Endometrium (tissue), 2 donors: ENCODE results near the gene DSCAM.

Experiments
- FAIRE-seq: peaks from 2 replicates; lab custom pipeline; 2012; peaks lifted over from hg19 to GRCh38; lab: Jason Lieb, UNC
- donor health status: control.
- donor health status: control.

The DSCAM gene

DNA sequence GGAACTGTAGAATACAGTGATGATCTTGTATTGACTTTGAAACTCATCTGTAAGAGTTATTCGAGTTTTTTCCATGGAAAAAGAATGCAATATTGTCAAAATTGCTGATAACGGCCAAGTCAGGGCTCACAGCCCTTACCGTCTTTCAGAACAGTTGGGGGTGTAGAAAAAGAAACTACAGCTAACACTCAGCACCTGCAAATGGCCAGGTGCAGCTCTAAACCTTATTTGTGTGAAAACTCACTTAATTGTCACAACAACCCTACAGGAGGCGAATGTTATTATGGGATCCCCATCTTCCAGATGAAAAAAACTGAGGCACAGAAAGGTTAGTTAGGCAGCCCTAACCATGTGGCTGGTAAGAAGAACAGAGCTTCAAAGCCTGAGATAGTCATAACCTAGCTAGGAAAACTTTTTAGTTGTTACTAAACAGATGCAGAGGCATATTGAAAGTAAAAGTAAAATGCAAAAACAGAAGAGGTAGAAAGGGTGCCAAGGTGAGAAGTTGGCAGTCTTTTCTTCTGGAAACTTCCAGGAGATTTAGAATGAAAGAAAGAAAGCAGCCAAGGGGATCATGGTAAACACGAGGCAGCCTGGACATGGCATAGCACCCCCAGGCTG is 76.4 kb downstream of the DSCAM start:
- FAIRE-seq: no peak

DNA sequence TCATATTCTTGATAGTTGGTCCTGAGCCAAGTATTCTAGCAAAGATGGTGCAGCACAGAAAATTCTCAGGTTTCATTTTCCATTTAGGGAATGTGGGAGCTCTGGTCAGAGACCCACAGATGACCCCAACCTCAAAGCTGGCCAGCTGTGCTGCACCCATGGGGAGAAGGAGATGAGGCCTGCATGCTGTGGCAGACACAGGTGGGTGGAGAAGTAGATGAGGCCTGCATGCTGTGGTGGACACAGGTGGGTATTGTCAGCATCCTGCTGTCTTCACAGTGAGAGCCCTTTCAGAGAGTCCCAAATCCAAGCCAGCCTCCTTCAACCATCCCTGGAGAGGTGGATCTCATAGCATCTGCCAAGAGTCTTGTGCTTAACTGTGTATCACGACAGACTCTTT is 77.7 kb downstream of the DSCAM start:
- no peak for FAIRE-seq

DNA sequence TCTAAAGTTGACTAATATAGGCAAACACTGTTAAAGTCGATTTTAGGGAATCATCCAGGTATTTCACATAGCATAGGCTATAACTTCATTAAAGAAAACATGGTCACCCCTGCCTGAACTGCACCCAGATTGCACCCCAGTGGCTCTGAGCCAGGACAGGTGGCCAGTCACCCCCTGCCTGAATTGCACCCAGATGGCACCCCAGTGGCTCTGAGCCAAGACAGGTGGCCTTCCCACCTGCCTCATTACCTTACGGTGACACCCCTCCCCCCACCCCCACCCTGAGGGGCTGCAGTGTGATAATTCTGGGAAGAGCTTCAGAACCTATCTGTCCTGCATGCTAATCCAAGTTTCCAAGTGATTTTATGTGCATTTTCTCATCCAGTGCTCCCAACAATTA is 78.9 kb downstream of the DSCAM start:
- no peak for FAIRE-seq

DNA sequence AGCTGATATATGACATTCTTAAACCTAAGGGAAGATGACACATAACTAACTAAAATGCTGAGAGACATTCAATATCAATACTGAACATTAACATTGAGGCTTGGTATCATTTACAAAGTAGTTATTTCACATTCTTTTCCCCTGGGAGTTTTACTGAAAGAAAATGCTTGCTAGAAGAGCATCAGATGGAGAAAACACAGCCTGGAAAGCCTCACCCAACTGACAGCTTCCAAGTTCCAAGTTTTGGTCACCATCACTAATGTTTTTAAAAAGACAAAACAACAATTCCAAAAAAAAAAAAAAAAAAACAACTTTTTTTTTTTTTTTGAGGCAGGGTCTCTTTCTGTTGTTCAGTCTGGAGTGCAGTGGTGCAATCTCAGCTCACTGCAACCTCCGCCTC is 80.6 kb downstream of the DSCAM start:
- no peak for FAIRE-seq

DNA sequence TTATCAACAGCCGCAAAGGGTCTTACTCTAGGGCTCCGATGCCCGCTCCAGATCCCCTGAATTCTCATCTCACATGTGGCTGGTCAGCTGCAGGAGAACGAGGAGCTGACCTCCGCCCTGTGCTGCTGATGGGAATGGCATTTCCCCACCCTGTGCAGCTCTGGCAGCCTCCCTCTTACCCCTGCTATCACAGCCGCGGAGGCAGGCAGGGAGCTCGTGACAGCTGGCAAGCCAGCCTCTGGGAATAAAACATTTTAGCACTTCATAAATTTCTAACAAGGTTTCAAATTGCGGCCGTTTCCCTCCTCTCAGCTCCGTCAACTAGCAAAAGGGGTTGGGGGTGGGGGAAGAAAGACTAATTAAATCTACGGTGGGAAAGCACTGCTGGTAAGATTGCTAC is 81.1 kb downstream of the DSCAM start:
- FAIRE-seq: no peak

DNA sequence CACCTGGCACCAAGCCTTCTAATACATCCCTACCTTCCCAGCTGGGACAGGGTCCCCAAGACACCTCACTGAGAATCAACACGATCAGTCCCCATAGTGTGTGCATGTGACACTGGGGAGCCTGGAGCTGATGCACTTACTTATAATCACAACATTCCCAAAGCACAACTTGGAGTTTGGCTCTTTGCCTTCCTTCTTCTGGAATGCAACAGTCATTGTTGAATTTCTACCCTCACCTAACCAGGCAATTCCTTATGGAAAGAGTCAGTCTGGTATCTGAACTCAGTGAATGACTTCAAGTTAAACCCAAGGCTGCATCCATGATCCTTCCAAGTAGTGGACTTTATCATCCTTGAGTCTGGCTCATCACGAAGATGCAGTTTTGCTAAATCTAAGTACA is 86.1 kb downstream of the DSCAM start:
- no peak for FAIRE-seq

DNA sequence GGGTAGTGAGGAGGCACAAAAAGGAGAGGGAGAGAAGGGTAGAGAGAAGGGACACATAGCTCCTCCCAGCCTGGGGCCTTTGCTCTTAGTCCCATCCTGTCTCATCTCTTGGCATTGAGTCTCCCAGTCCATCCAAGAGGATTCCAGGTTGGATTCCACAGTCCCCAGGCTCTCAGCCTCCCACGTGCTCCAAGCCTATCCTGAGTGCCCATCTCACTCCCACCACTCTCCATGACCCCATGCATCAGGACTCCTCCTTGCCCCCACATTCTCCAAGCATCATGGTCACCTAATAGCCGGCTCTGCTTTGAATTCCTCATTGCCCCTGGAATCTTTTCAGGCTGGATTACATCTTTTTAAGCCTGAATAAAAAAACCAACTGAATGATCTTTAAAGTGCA is 87.9 kb downstream of the DSCAM start:
- FAIRE-seq: no peak

DNA sequence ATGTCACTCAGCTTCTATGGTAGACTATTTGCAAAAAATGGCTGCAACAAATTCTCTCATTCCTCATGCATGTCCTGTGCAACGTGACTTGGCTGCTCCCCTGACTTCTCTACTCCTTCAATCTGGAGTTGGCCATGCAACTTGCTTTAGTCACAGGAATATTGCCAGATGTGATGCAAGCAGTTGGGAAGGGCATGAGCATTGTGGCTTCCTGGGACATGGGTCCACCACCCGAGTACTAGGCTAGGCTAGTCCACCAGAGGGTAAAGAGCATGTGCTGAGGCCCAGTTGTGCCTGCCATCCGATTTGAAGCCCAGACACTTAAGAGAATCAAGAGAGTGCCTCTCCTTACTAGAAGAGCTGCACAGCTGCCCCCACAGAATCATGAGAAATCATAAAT is 89.6 kb downstream of the DSCAM start:
- no peak for FAIRE-seq

DNA sequence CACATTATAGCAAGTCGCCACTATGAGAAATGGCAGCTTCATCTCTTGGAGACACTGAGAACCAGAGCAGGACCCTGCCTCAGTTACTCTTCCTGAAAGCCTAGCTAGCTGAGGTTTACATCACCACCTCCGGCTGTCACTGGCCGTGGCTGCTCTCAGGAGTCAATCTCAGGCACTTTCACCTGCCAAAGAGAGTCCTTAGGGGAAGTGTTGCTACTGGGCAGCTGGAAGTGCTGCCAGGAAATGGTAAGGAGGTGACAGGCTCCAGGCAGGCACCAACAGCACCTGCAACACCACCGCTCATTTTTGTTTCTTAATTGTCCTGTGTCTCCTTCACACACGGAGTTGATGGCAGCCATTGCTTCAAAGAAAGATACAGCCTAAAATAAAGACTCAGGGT is 92.5 kb downstream of the DSCAM start:
- no peak for FAIRE-seq

DNA sequence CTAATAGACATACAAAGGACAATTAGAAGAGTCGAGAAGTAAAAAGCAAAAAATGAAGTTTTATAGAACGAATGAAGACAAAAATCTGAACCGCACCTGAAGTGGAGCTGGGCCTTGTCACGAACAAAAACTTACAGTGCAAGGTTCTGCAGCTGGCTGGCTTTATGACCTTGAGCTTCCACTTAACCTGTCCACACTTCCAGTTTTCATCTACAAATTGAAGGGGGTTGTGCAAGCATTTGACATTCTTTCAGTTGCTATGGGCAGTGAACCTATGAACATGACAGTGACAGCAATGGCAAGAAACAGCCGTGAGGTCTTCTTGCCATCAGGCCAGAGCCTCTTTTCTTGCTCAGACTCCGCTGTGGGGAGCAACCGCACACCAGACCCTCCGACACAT is 93.2 kb downstream of the DSCAM start:
- no peak for FAIRE-seq

DNA sequence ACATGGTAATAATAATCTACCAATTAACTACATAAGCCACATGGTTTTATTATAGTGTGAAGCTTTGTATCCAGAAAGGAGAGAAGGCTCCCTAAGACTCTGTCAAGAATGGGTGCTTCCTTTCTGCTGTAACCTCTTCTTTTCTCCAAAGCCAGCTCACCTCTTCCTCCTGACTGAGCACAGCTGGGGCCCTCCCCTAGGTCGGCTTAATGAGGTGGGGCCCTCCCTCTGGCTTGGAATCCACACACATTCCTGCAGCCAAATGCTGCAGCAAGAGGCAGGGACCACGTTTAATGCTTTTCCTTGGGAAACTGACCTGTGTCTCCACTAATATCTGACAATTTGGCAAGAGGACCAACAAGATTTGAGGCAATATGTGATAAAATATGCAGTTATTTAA is 94.8 kb downstream of the DSCAM start:
- no peak for FAIRE-seq

DNA sequence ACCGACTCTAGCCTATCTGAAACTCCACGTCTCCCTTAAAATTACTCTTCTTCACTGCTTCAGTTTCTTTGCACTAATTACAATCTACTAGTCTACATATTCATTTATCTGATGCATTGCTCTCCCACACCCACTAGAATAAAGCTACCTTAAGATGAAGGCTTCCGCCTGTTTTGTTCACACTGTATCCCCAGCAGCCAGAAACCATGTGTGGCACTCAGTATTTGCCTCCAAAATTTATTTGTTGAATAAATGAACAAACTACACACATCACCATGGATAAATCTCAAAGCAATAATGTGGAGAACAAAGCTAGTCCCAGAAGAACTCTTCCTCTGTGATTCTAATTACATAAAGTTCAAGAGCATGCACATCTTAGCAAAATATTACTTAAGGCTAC is 95.7 kb downstream of the DSCAM start:
- no peak for FAIRE-seq

DNA sequence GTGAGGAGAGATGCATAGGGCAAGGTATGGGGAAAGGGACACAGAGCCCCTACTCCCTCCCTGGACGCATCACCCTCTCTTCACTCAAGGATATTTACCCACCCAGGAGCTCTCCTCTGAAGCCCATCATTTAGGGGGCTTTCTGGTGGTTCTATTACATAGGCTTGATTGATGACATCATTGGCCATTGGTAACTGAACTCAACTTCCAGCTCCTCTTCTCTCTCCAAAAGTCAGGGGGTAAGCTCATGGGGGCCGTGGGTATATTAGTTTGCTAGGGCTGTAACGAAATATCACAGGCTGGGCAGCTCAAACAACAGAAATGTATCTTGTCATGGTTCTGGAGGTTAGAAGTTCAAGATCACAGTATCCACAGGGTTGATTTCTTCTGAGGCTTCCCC is 110.8 kb downstream of the DSCAM start:
- FAIRE-seq: no peak

DNA sequence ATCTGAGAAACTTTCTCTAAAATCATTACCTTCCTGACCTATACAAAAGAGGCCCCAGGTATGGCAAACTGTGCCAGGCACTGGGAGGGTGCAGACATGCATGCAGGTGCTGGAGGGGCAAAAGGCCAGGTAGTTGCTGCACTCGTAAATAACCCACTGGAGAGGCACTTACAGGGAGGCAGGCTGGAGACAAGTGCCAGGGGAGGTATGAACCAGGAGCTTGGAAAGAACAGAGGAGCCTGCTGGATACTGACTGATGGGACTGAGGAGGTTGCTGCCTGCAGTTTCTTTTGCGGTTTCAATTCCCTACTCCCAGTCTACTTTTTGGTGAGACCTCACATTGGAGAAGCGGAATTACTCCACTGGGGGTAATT is 113.9 kb downstream of the DSCAM start:
- FAIRE-seq: no peak

DNA sequence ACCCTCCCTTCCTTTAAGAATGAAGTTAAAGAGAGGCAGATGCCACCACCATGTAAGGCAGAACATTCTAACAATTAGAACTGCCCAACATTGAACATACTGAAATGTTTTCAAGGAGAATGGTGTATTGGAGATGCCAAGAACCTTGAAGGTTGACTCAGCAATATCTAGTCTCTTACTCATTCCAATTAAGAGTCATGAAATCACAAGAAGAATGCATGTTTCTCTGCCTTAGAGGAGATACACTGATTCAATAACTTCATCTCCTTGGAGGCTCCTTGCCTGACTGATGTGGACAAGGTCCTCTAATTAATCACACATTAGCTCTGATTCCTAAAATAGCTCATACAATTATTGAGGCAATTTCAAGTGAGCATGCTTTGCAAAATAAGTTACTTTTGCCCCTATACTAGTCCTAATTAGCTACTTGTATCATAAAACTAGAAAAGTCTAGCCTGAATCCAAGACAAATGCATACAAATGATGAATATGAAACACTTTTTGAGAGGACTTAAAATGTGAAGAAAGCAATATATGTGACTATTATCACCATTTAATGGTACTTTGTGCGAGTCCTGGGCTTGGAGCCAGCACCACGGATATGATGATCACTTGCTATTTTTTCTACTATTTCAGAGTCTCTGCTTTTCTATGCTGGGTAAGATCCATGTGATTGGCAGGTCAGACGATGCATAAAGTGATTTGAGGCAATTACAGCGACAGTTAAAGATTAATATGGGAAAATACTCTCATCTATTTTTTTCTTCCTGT is 114.5 kb downstream of the DSCAM start:
- no peak for FAIRE-seq

DNA sequence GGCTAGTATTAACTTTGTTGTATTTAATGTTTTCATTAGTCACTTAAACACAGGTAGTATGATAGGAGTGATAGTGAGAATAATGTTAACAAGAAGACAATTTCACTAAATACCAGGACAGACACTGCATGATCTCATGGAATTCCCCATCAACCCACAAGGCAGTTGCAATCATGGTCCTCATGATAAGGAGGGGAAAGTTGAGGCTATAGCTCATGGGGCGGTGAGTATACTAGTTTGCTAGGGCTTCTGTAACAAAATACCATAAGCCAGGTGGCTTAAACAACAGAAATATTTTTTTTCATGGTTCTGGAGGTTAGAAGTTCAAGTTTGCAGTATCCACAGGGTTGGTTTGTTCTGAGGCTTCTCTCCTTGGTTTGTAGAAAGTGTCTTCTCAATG is 115.8 kb downstream of the DSCAM start:
- no peak for FAIRE-seq

DNA sequence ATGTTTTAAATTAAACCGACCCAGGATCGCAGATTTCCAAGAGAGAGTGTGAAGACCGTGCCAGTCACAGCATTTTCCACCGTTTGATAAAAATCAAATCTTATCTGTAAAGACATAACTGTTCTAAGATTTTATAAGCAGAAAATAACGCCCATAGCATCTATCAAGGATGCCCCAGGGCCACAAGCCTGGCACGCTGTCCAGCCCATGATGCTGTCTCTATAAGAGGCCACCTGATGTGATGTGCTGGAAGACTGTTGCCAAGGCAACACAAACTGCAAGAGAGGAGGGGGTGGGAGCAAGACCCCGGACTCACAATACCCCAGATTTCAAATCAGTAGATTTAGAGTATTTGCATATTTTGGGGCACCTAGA is 116.5 kb downstream of the DSCAM start:
- FAIRE-seq: no peak

DNA sequence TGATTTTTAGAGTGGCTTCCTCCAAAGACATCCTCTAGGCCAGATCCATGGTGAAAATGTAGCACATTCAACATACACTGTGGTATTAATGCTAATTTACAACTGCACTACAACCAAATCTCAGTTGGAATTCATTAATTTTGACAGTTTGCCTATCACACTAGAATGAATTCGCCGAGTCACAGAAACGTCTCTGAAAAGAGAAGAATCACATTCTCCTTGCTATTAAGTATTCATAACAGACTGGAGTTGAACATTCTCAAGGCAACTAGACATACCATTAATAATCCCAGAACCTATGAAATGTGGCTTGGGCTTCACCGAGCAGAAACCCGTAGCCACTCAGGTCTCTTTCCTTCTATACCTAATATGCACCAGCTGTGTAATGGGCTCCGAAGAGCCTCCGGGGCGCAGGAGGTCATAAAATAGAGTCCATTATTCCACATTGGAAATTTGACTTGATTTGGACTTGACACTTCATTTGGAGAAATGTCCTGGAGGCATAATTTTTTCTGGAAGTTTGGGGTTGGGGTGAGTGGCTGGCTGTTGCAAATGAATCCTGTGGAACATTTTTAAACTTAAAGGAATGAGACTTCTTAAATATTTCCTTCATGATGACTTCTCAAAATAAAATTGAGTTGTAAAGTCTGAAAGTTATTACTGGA is 117.1 kb downstream of the DSCAM start:
- FAIRE-seq: no peak

DNA sequence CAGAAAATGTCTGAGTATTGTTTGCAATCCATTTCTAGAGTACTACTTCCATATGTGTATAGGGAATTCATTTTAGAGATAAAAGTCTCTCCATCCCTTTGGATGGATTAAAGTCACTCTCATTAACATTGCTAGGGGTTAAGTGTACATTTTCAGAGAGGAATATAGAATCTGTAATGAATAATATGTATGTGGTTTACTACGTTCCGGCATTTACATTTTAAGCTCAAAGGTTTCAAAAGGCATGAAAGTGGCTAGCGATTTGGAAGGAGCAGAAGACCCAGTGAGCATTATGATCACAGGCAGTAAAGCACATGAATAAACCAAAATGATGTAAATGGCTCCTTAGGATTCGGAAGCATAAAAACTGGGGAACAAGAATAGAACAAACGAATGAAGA is 123.0 kb downstream of the DSCAM start:
- FAIRE-seq: no peak

DNA sequence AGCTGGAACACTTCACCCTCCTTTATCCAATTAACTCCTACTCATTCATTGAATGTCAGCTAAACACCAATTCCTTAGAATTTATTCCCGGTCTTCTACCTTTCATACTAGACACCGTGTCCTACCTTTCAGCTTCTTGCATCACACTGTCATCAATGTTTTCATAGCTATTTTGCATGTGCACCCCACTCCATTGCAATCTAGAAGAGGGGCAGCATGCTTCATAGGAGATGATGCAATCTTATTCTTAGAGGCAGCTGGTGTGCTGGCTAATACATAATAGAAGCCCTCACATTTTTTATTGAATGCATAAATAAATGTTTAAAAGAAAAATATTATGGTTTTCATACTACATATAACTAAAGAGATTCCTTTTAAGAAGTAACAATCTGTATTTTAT is 123.6 kb downstream of the DSCAM start:
- FAIRE-seq: no peak

DNA sequence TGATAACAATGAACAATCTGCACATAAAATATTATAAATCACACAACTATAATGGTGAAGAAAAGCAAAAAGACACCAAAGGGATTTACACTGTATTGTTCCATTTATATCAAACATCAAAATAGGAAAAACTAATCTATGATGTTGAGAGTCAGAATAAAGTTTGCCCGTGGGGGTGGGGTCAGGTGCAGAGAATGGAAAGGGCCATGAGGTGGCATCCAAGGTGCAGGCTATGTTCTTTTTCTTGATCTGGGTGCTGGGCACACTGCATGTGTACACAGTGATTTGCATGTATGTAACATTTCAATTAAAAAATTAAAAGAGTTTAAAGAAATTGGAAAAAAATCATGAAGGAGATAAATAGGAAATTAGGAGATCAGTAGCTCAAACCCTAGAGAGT is 127.3 kb downstream of the DSCAM start:
- FAIRE-seq: no peak

DNA sequence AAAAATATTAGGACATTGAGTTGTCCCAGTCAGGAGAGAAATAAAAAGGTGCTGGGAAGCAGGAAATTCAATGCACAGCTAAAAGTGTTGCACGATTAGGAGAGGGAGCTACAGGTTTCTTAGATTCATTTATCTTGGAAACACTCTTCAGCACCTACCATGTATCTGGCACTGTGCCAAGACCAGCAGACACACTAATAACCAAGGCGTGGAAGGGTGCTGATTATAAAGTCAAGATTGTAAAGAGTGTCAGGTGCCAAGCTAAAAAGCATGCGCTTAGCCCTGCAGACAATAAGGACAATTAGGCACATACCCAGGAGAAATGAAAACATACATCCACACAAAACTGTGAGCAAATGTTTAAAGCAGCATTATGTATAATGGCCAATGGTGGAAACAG is 129.9 kb downstream of the DSCAM start:
- FAIRE-seq: no peak

DNA sequence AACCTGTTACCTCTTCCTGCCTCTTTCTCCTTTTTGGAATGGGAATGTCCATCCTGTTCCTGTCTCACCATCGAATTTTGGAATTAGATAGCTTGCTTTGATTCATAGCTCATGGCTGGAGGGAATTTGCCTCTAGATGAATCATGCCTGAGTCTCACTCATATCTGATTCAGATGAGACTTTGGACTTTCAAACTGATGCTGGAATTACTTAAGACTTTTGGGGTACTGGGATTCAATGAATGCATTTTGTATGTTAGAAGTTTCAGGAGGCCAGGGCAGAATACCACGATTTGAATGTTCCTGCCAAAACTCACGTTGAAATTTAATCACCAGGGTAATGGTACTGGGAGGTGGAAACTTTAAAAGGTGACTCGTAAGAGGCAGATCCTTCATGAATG is 132.4 kb downstream of the DSCAM start:
- no peak for FAIRE-seq
